Activated B cell treated with CpG ODN at 0.5 μM for 24 hours (primary cell): ENCODE measurements around the gene MYO18B. TPM values are rescaled to one million over a fixed set of nuclear protein-coding genes. Genes with fewer than 3 reads are reported as not detected.
"Not testable (repeated sequence)": the region's sequence is repeated elsewhere in the genome, so short reads cannot be mapped to it uniquely, and the experiment has no call there.

Experiments used
- ATAC-seq: fragments of 200-7000 bp; cut with Tn5 transposase; one replicate; pipeline ENCODE4 v1.10.0; 2021; ENCODE audit warnings: low read depth, mild to moderate bottlenecking, moderate library complexity
- CTCF ChIA-PET: fragments of 350-600 bp; sonication (Branson Sonifier 250); formaldehyde crosslinking; loops from one replicate; lab custom pipeline; 2021; ENCODE audit warnings: antibody characterized with exemption; lab: Charles Lee
- POLR2A ChIA-PET: fragments of 350-600 bp; sonication (Branson Sonifier 250); formaldehyde crosslinking; loops from one replicate; lab custom pipeline; 2021; ENCODE audit warnings: antibody characterized with exemption; lab: Charles Lee
- DNase-seq: peaks from one replicate; pipeline ENCODE4 v3.0.0; 2022
- H3K27ac Mint-ChIP-seq: one replicate; pipeline ENCODE4 v1.8.0; 2020; ENCODE audit warnings: mixed read lengths
- H3K27me3 Mint-ChIP-seq: one replicate; pipeline ENCODE4 v1.8.0; 2021; ENCODE audit warnings: mixed read lengths
- H3K36me3 Mint-ChIP-seq: one replicate; pipeline ENCODE4 v1.8.0; 2021; ENCODE audit warnings: low read depth, mixed read lengths
- H3K4me1 Mint-ChIP-seq: one replicate; pipeline ENCODE4 v1.8.0; 2021; ENCODE audit warnings: mixed read lengths
- H3K4me3 Mint-ChIP-seq: one replicate; pipeline ENCODE4 v1.8.0; 2020; ENCODE audit warnings: mild to moderate bottlenecking, mixed read lengths
- H3K9me3 Mint-ChIP-seq: one replicate; pipeline ENCODE4 v1.8.0; 2020; ENCODE audit warnings: mixed read lengths
- intact Hi-C: fragments of 100-400 bp; cut with micrococcal nuclease; formaldehyde crosslinking; loops from one replicate; pipeline ENCODE4 v1.15.1; 2024
- total RNA-seq: library from RNA; stranded (reverse); gene quantifications from 2 replicates; pipeline ENCODE4 v1.2.3, GENCODE V29; 2022
- TF ChIP-seq, protein P1 (sequence below): fragments of 200-600 bp; IDR thresholded peaks from one replicate; pipeline ENCODE4 v1.8.0; 2022; ENCODE audit warnings: antibody characterized with exemption, mild to moderate bottlenecking

The MYO18B gene
- total RNA-seq, 1 donor from 2014 or later, result 0.27 TPM

DNA sequence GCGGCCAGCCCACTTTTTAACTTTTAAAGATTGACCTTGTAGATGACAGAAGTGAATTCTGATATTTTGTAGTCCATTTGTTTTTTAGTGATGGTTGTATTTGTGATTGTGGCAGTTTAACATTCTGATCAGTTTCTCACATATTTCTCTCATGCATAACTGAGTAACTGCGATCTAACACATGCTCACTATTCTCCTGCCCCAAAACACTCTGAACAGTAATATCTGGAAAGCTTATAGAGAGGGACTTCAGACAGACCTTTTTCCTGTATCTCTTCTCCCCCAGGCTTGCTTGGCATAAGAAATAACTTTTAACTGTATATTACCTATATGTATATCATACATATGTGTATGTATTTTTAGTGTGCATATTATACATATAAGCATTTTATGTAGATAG lies 37.3 kb upstream of the MYO18B start:
- ChIA-PET POLR2A (interaction anchor here (0.6 kb wide), 1 partner anchor 32 kb away, joined by 3 read pairs; no protein-coding TSS in a partner anchor), CTCF (interaction anchor here (3.4 kb wide), 1 partner anchor 161 kb away, joined by 16 read pairs; no protein-coding TSS in a partner anchor)

GRCh38 chr22:25706197-25706596 lies 35.8 kb upstream of the MYO18B start:
- Mint-ChIP-seq H3K4me1 (peaks cover 9% of the 10 kb centered on the region), H3K27ac (no peak overlapping the region), H3K9me3 (no peaks in the 10 kb centered on the region), H3K4me3 (no peak overlapping the region), H3K27me3 (no peaks in the 10 kb centered on the region), H3K36me3 (peaks cover 85% of the 10 kb centered on the region)
- ATAC-seq, result no peak
- DNase-seq, result no peak
- intact Hi-C loops, result no loop called here
- ChIA-PET POLR2A (no interaction called here), CTCF (interaction anchor here (3.4 kb wide), 1 partner anchor 162 kb away, joined by 16 read pairs; no protein-coding TSS in a partner anchor)
- TF ChIP-seq, protein P1, sequence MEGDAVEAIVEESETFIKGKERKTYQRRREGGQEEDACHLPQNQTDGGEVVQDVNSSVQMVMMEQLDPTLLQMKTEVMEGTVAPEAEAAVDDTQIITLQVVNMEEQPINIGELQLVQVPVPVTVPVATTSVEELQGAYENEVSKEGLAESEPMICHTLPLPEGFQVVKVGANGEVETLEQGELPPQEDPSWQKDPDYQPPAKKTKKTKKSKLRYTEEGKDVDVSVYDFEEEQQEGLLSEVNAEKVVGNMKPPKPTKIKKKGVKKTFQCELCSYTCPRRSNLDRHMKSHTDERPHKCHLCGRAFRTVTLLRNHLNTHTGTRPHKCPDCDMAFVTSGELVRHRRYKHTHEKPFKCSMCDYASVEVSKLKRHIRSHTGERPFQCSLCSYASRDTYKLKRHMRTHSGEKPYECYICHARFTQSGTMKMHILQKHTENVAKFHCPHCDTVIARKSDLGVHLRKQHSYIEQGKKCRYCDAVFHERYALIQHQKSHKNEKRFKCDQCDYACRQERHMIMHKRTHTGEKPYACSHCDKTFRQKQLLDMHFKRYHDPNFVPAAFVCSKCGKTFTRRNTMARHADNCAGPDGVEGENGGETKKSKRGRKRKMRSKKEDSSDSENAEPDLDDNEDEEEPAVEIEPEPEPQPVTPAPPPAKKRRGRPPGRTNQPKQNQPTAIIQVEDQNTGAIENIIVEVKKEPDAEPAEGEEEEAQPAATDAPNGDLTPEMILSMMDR, result no peak

More for the DNA sequence above, 37.3 kb upstream of the MYO18B start:
- ATAC-seq (no peak), DNase-seq (no peak)
- TF ChIP-seq, protein P1, result no peak
- Mint-ChIP-seq H3K27me3 (no peaks in the 10 kb centered on the region), H3K4me3 (no peak overlapping the region), H3K36me3 (peaks cover 83% of the 10 kb centered on the region), H3K27ac (peak overlapping the region; percentile 25), H3K4me1 (peaks cover 9% of the 10 kb centered on the region), H3K9me3 (no peaks in the 10 kb centered on the region)
- intact Hi-C loops, result loop anchor here (5.0 kb wide), 2 partner anchors 68 to 257 kb away; no protein-coding TSS in a partner anchor

DNA sequence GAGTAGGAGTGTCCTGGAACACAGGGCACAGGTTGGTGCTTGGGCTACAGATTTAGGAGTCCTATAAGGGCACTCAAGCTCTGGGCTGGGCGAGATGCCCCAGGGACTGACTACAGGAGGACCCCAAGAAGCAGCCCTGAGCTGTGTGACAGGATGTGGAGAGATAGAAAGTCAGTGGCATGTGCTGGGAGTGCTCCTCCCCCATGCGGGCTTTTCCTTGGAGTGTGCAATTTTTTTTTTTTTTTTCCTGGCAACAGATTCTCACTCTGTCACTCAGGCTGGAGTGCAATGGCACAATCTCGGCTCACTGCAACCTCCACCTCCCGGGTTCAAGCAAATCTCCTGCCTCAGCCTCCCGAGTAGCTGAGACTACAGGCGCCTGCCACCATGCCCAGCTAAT lies 33.6 kb upstream of the MYO18B start:
- H3K4me3 Mint-ChIP-seq, DNase-seq, H3K9me3 Mint-ChIP-seq, H3K27ac Mint-ChIP-seq, ATAC-seq, CTCF ChIA-PET, H3K4me1 Mint-ChIP-seq, intact Hi-C loops, H3K27me3 Mint-ChIP-seq, POLR2A ChIA-PET: not testable (repeated sequence)
- H3K36me3 Mint-ChIP-seq, result peaks cover 87% of the 10 kb centered on the region

GRCh38 chr22:25709758-25710157 lies 32.2 kb upstream of the MYO18B start:
- CTCF ChIA-PET, result no interaction called here
- POLR2A ChIA-PET, result no interaction called here
- peaks cover 89% of the 10 kb centered on the region for H3K36me3 Mint-ChIP-seq

GRCh38 chr22:25710501-25710900 lies 31.5 kb upstream of the MYO18B start:
- DNase-seq (no peak), ATAC-seq (no peak)
- intact Hi-C loops, result no loop called here
- H3K9me3 Mint-ChIP-seq, result no peaks in the 10 kb centered on the region
- H3K4me3 Mint-ChIP-seq, result no peak overlapping the region
- H3K36me3 Mint-ChIP-seq, result peaks cover 88% of the 10 kb centered on the region
- no peak overlapping the region for H3K27ac Mint-ChIP-seq
- CTCF ChIA-PET, result no interaction called here
- POLR2A ChIA-PET, result no interaction called here
- H3K27me3 Mint-ChIP-seq, result no peaks in the 10 kb centered on the region
- TF ChIP-seq, protein P1, result no peak
- no peaks in the 10 kb centered on the region for H3K4me1 Mint-ChIP-seq

More at GRCh38 chr22:25709758-25710157, 32.2 kb upstream of the MYO18B start:
- Mint-ChIP-seq H3K27ac (no peak overlapping the region), H3K27me3 (no peaks in the 10 kb centered on the region), H3K4me3 (no peak overlapping the region), H3K9me3 (no peaks in the 10 kb centered on the region), H3K4me1 (peaks cover under 1% of the 10 kb centered on the region)
- no peak for ATAC-seq
- TF ChIP-seq, protein P1, result no peak
- DNase-seq, result no peak
- intact Hi-C loops, result no loop called here

DNA sequence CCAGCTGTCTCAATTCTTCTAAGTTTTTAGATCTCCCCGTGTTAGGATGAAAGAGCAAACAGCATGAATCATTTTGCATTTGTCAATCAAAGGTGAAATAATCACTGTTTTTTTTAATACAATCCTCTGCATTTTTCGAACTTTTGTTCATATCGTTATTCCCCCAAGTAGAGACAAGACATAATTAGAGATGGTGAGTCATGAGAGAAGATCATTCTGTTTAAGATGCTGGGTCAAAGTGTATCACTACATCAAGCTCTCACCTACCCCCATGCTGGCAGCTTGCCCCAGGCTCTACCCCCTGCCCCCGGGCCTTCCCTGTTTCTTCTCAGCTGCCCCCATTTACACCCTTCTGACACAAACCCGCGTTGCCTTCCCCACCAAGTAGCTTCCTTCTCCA lies 30.5 kb upstream of the MYO18B start:
- no peaks in the 10 kb centered on the region for H3K9me3 Mint-ChIP-seq
- ChIA-PET CTCF (interaction anchor here (2.0 kb wide), 1 partner anchor 168 kb away, joined by 7 read pairs; no protein-coding TSS in a partner anchor), POLR2A (no interaction called here)
- no peak for DNase-seq
- H3K4me3 Mint-ChIP-seq, result no peak overlapping the region
- no peaks in the 10 kb centered on the region for H3K27me3 Mint-ChIP-seq
- H3K36me3 Mint-ChIP-seq, result peaks cover 89% of the 10 kb centered on the region
- ATAC-seq, result no peak
- TF ChIP-seq, protein P1, result no peak
- no peak overlapping the region for H3K27ac Mint-ChIP-seq
- H3K4me1 Mint-ChIP-seq, result no peaks in the 10 kb centered on the region
- intact Hi-C loops, result no loop called here
